ENCODE results near the gene BAMBI.

GRCh38 chr10:28714401-28715053, 37.2 kb downstream of the BAMBI start:
- no peak for TF ChIP-seq USF2 (IDR thresholded peaks at IDR 0.05)
- TF ChIP-seq RCOR1 (IDR thresholded peaks at IDR 0.05; ENCODE audit: low read depth, low read length) = no peak
- TF ChIP-seq, protein P1, sequence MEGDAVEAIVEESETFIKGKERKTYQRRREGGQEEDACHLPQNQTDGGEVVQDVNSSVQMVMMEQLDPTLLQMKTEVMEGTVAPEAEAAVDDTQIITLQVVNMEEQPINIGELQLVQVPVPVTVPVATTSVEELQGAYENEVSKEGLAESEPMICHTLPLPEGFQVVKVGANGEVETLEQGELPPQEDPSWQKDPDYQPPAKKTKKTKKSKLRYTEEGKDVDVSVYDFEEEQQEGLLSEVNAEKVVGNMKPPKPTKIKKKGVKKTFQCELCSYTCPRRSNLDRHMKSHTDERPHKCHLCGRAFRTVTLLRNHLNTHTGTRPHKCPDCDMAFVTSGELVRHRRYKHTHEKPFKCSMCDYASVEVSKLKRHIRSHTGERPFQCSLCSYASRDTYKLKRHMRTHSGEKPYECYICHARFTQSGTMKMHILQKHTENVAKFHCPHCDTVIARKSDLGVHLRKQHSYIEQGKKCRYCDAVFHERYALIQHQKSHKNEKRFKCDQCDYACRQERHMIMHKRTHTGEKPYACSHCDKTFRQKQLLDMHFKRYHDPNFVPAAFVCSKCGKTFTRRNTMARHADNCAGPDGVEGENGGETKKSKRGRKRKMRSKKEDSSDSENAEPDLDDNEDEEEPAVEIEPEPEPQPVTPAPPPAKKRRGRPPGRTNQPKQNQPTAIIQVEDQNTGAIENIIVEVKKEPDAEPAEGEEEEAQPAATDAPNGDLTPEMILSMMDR (IDR thresholded peaks at IDR 0.05) = no peak
- TF ChIP-seq EP300 (IDR thresholded peaks at IDR 0.05) = no peak
- TF ChIP-seq HOXB13 (CRISPR knock-in tag; IDR thresholded peaks at IDR 0.05; ENCODE audit: low read depth) = no peak
- no peak for TF ChIP-seq RAD21 (conservative IDR thresholded peaks at IDR 0.05 in 1 of 2, IDR thresholded peaks at IDR 0.05 in 1 of 2)
- TF ChIP-seq POLR2A (IDR thresholded peaks at IDR 0.05; ENCODE audit: low read length) = no peak
- TF ChIP-seq SMC3 (IDR thresholded peaks at IDR 0.05) = no peak
- TF ChIP-seq BCL3 (IDR thresholded peaks at IDR 0.05) = no peak
- no peak for TF ChIP-seq POLR2AphosphoS2 (conservative IDR thresholded peaks at IDR 0.05; ENCODE audit: low read length)
- no peak for TF ChIP-seq MAFK (IDR thresholded peaks at IDR 0.05; ENCODE audit: partially characterized antibody)
- TF ChIP-seq CEBPB (IDR thresholded peaks at IDR 0.05) = no peak
- no peak for TF ChIP-seq ZSCAN20 (CRISPR knock-in tag; IDR thresholded peaks at IDR 0.05)
- no peak for TF ChIP-seq GATA3 (IDR thresholded peaks at IDR 0.05; ENCODE audit: borderline replicate concordance)

Measured in A549 (cell line).